GM18867 (cell line): ENCODE data around the gene RASGRF1.

Experiments
- ATAC-seq: cut with Tn5 transposase; IDR thresholded peaks from one replicate; pipeline ENCODE4 v1.9.1; 2021; ENCODE audit warnings: mild to moderate bottlenecking, moderate library complexity; ENCODE audit not compliant: unreplicated experiment

Gene RASGRF1

DNA sequence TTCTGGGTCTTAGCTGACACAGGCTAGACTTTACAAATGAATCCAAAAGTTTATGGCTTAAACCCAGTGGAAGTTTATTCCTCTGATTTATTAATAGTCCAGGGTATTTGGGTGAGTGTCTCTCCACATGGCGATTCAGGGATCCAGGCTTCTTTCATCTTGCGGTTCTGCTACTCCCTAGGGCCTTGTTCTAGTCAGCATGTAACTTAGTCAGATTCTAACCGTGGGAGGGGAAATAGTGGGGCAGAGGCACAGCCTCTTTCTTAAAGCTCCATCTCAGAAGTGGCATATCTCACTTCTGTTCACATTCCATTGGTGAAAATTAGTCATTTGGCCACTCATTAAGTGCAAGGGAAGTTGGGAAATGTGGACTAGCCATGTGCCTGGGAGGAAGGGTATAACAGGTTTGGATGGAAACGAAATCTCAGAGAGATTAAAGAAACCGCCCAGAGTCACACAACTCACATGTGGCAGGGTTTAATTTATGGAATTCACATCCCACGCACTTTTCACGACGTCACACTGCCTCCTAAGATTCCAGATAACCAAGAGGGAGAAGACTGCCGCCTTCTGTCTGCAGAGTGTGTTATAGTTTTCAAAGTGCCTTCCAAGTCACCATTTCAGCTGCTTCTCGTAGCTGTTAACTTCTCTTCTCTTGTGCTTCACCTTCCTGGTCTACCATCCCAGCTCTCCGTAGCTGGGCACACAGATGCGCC lies 11.4 kb upstream of the RASGRF1 start:
- no peak for ATAC-seq

DNA sequence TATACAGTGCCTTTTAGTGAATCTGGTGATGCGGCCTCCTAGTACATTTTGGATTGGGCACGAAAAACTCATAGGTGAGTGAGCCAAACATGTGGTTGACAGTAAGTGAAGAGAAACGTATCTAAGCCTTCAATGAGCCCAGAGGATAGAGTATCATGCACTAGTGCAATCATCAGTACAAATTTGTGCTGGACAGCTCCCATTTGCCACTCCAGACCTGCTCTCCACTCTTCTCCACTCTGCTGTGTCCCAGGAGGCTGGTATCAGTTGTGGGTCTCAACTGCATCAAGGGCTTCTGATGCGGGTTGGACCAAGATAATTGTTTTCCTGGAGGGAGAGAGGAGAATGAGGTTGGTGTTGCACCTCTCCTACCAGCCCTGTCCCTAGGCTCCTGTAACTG lies 9.1 kb upstream of the RASGRF1 start:
- ATAC-seq = no peak

DNA sequence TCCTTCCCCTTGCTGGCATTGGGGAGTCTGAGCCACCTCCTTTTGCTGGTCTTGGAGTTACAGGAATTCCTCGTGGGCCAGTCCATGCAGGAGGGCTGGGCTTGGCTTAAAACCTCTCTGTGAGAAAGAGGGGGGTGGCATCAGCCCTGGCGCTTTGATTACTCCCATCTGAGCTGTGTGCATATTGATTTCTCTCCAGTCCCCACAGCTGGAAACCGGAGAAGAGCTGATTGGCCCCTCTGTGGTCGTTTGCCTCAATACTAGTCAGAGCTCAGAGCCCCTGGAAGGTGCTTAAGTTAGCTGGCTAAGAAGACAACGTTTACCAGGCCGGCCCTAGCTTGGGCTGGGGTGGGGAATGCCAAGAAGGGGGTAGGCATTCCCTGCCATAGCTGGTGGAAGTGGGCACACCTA lies 4.0 kb upstream of the RASGRF1 start:
- no peak for ATAC-seq

DNA sequence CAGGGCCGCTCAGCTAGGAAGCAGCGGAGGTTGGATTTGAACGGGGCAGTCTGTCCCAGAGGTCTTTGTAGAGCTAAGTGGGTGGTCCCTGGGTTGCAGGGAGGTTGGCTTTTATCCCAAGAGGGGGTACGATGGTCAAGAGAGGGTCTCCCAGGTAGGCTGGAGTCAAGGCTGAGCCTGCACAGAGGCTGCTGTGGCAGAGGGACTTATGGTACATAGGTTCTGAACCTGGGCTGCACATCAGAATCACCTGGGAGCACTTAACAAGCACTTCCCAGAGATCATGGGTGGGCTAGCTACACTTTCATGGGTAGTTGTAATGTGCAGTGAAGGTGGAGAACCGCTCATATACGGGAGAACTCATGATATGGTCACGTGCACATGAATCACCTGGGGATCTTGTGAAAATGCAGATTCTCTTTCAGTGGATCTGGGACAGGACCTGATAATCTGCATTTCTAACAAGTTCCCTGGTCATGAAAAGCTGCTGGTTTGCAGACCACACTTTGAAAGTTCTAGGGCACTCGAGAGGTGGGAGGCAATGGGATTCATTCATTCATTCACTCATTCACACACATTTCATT lies 2.9 kb upstream of the RASGRF1 start:
- ATAC-seq = no peak

- ATAC-seq = no peak
Observed at GRCh38 chr15:79092382-79092781, 1.8 kb upstream of the RASGRF1 start.

DNA sequence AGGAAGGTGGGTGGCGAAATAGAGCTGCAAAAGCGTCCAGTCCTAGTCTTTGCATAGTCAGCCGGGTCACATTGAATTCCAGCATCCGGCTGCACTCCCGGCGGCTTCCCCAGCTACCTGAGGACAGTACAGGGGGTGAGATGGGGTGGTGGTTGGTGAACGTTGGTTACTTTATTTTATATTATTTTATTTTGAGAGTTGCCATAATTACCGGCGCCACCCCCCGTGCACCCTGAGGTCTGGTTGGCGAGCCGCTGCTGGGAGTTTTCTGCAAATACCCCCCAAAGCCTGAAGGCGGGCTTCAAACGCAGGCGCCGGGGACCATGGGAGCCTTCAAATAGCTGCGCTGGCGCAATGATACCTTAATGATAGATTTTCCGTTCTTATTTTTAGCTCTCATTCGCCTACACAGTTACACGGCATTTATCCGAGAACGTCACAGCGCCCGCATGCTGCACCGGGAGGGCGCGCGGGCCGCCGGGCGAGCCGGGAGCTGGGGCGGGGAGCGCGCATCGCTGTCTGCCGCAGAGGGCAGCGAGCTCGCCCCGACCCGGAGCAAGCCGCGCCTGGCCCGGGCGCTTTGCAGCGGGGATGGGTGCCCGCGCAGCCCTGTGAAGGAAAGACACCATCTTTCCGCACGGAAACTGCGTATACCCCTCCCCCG lies 756 bp upstream of the RASGRF1 start:
- ATAC-seq = no peak

DNA sequence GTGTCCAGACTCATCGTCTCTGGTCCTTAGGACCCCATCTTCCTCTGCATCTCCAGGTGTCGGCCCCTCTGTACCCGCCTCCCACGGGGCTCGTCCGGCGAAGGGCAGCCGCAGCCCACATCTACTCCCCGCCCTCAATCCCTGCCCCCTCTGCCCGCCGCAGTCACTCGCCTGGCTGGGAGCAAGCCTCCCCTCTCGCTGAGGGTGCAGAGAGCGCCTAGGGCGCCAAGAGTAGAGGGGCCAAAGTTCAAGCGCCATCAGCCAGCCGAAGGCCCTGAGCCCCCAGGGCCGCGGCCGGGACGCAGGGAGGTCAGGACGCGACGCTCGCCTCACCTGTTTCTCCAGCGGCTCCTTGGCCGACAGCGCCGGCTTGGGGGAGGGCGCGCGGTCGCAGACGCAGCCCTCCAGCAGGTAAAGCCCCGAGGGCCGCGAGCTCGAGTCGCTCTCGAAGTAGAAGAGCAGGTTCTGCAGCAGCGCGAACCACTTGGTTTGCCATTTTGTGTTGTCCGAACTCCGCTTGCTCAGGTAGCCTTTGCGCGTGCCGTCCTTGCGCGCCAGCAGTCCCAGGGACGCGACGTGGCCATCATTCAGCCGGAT lies 592 bp downstream of the RASGRF1 start:
- ATAC-seq = no peak

- no peak for ATAC-seq
Observed at GRCh38 chr15:79089331-79089889, 1.2 kb downstream of the RASGRF1 start.

DNA sequence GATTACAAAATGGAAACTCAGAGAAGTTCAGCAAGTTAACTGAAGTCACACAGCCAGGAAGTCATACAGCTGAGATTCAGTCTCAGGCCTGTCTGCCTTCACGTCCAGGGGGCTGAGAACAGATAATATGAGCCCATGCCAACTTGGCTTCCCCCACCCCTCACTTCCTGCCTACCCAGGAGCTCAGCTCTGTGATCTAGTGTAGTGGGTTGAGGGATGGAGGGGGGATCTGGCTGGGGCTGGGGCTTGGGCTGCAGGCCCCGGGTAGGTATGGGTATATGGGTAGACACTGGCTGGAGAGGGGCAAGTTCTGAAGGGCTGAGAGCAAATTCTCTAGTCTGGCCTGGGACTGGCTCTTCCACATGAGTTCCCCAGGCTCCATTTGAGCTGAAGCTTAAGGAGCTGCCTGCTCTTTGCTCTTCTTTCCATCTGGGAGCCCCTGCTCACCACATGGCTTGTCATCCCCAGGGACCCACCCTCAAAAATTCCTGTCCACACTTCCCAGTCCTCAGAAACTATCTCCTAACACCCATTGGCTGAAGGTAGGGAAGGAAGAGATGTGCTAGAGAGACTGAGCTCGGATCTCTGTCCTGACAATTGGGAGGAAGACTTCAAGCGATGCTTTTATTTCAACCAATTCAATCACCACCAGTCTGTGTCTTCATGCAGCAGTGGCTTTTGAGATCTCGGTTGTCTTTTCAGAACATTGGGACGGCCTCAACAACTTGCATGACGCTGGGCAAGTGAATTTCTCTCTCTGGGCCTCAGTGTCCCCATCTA lies 2.0 kb downstream of the RASGRF1 start:
- ATAC-seq = no peak

DNA sequence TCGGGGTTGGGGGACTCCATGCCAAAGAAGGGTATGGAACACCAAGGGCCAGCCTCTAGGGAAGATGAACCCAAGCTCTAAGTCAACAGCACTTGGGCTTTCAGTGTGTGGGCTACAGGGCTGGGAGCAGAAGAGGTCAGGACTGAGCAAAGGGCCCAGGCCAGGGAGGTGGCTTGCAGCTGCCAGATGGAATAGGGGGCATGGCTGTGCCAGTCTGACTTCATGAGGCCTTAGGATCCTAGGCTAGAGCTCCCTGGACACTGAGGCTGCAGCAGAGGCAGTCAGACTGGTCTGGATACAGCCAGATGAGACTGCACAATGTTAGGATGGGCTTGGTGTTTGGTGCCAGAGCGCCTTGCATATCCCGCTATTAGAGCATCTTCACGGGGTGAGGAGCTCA lies 3.8 kb downstream of the RASGRF1 start:
- ATAC-seq = no peak

GRCh38 chr15:79084308-79084968 lies 6.1 kb downstream of the RASGRF1 start:
- ATAC-seq = no peak

DNA sequence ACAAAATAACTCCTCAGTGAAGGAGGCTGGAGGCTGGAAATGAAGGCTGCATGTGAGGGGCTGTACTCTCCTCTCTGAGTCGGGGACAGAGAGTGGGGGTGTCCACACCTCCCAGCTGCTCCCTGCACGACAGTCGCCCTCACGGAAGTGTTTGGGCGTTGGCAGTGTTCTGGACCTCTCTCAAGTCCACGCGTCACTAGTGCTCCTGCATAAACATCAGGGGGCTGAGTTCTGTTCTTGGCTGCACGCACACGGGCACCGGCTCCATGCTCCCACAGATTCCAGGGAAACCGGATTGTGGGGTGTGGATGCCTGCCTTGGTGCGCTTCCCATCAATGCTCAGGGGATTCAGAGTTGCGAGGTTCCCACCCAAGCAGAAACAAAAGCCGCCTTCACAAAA lies 7.4 kb downstream of the RASGRF1 start:
- ATAC-seq = no peak

- ATAC-seq = no peak
Observed at GRCh38 chr15:79082363-79083070, 8.1 kb downstream of the RASGRF1 start.

GRCh38 chr15:79078763-79079410 lies 11.7 kb downstream of the RASGRF1 start:
- no peak for ATAC-seq

DNA sequence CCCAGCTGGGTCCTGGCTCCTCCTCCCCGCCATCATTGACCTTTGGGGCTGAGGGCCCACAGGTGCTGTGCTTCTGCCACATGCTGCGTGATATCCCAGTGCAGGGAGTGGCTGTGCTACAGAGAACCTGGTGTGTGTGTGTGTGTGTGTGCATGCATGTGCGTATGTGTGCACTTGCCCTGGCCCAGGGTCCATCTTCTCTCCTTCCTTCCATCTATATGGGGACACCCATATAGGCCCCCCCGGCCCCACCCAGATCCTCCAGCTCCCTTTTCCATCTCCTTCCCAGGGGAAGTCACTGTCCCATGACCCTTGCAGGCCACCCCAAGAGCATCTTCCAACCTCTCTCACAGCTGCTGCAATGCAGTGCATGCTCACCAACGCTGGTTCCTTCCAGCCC lies 12.6 kb downstream of the RASGRF1 start:
- no peak for ATAC-seq

DNA sequence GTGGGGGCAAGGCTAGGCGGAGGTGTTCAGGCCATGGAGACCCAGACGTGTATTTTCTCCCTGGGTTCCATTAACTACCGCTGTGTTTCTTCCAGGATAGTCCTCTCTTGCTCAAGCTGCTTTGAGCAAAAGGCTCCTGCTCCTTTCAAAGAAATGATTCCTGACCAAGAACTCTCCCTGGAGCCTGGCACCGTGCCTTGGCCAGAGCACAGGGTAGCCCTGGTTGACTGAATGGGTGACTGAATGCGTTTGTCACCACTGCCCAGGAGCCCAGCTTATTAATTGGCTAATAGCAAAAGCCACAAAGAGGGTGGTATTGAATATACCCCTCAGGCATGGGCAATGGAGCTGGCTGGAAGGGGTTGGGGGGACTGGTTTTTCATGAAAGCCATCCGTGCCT lies 13.9 kb downstream of the RASGRF1 start:
- ATAC-seq = no peak

GRCh38 chr15:79075256-79075655 lies 15.3 kb downstream of the RASGRF1 start:
- ATAC-seq = no peak

GRCh38 chr15:79073336-79073735 lies 17.2 kb downstream of the RASGRF1 start:
- no peak for ATAC-seq

DNA sequence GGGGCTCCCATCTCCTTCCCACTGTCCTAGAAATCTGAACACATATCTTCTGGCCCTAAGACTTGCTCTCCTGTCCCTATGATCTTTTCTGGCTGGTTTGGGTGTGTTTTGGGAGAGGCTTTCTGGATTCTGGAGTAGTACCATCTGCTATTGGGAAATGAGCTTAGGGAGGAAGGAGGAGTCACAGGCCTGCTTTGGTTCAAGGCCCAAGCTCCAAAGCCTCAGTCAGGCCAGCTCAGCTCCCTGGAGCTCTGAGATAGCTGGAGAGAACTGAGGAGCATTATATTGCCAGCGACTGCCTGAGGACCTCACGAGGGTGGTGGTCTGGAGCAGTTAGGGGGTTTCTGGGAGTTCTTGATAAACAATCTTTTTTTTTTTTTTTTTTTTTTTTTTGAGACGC lies 18.7 kb downstream of the RASGRF1 start:
- no peak for ATAC-seq
